ENCODE measurements around the gene CLCN4. TPM values are rescaled to one million over a fixed set of nuclear protein-coding genes. Genes with fewer than 3 reads are reported as not detected.

The CLCN4 gene
- total and polyA plus RNA-seq, 2 of the 8 experiments (the other 6 are each of a cell fraction or from before 2014, with no cell fraction given) = 3.3 to 11.2 TPM

- TF ChIP-seq CHD7 (IDR thresholded peaks at IDR 0.05; ENCODE audit: insufficient replicate concordance, low read length) (no peak), CTBP2 (IDR thresholded peaks at IDR 0.05; ENCODE audit: borderline replicate concordance, insufficient read depth, insufficient read length, low read length) (no peak), SIN3A (conservative IDR thresholded peaks at IDR 0.05 in 1 of 2, IDR thresholded peaks at IDR 0.05 in 1 of 2; ENCODE audit: low read depth in 1 of 2, low read length in 2 of 2) (no peak), RXRA (IDR thresholded peaks at IDR 0.05; ENCODE audit: insufficient read depth, low read depth, low read length) (no peak)
These were observed 35.0 kb upstream of the CLCN4 start (continued) for GRCh38 chrX:10121787-10122186.
